GM12865 (cell line): Measurements from ENCODE around the gene GLIS1.

Experiments used
- DNase-seq: peaks from one replicate; pipeline ENCODE4 v3.0.0; 2010; ENCODE audit warnings: low read depth
- H3K4me3 ChIP-seq: 2 replicates; pipeline ENCODE4 v1.5.1; 2011; ENCODE audit warnings: mild to moderate bottlenecking, low read depth, low read length, control low read depth
- CTCF ChIP-seq: IDR thresholded peaks from 2 replicates; pipeline ENCODE4 v1.5.1; 2011; ENCODE audit warnings: low read length, control low read depth, low read depth, inconsistent platforms; ENCODE audit not compliant: insufficient read depth; ENCODE audit errors: missing control alignments

The GLIS1 gene

DNA sequence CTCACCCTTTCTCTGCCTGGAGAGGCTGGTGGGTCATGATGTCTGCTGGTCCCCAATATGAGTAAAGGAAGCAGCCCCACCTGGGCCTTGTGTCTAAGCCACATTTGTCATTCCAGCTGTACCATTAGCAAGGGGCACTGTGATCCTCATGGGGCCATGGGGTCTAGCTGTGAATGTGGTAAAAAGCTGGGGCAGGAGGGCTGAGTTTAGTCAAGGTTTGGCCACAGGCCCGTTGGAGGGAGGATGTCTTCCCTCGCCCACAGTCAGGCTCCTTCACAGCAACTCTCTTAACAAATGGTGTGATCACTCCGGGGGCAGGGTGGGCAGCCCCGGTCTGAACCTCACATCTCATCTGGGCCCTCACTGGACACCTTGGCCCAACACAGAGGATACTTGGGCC lies 164.3 kb downstream of the GLIS1 start:
- DNase-seq = no peak
- H3K4me3 ChIP-seq = no peak overlapping the region
- TF ChIP-seq CTCF = no peak

GRCh38 chr1:53573931-53574330 lies 165.0 kb downstream of the GLIS1 start:
- TF ChIP-seq CTCF = no peak
- no peak overlapping the region for H3K4me3 ChIP-seq
- DNase-seq = no peak

- no peak for TF ChIP-seq CTCF
- no peak for DNase-seq
- no peak overlapping the region for H3K4me3 ChIP-seq
Measured at GRCh38 chr1:53573522-53573921, 165.4 kb downstream of the GLIS1 start.

DNA sequence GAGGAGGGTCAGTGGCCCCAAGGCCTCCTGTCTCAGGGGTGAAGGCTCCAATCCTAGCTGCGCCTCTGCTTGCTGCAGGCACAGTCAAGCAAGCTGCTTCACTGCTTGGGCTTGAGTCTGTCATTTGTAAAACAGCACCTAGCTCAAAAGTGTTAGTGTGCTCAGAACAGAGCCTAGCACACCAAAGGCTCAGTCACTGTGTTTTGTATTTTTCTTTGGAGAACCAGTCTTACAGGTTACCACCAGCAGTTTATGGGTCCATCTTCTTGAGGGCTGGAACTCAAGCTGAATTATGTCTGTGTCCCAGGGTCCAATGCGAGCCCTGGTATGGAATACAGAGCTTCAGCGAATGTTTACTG lies 166.2 kb downstream of the GLIS1 start:
- DNase-seq = no peak
- no peak overlapping the region for H3K4me3 ChIP-seq
- no peak for TF ChIP-seq CTCF

- H3K4me3 ChIP-seq = no peak overlapping the region
- no peak for TF ChIP-seq CTCF
- no peak for DNase-seq
Measured at GRCh38 chr1:53572065-53572814, 166.7 kb downstream of the GLIS1 start.

DNA sequence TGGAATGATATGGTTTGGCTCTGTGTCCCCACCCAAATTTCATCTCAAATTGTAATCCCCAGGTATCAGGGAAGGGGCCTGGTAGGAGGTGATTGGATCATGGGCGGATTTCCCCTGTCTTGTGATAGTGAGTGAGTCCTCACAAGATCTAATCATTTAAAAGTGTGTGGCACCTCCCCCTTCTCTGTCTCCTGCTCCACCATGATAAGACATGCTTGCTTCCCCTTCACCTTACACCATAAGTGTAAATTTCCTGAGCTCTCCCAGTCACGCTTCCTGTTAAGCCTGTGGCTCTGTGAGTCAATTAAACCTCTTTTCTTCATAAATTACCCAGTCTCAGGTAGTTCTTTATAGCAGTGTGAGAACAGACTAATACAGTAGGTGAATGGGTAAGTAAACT lies 170.4 kb downstream of the GLIS1 start:
- no peak for TF ChIP-seq CTCF
- H3K4me3 ChIP-seq = no peak overlapping the region
- no peak for DNase-seq

DNA sequence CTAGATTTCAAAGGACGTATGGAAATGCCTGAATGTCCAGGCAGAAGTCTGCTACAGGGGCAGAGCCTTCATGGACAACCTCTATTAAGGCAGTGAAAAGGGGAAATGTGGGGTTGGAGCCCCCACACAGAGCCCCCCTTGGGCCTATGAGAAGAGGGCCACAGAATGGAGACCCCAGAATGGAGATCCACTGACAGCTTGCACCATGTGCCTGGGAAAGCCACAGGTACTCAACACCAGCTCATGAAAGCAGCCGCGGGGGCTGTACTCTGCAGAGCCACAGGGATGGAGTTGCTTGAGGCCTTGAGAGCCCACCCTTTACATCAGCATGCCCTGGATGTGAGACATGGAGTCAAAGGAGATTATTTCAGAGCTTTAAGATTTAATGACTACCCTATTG lies 171.1 kb downstream of the GLIS1 start:
- DNase-seq = no peak
- H3K4me3 ChIP-seq = no peak overlapping the region
- no peak for TF ChIP-seq CTCF
